HG02885 (cell line): Measurements from ENCODE around the gene RNF217.
"Not testable (repeated sequence)": the region's sequence is repeated elsewhere in the genome, so short reads cannot be mapped to it uniquely, and the experiment has no call there.

Experiments
- ATAC-seq: cut with Tn5 transposase; IDR thresholded peaks from one replicate; pipeline ENCODE4 v1.9.1; 2021; ENCODE audit warnings: mild to moderate bottlenecking; ENCODE audit not compliant: unreplicated experiment, poor library complexity

Gene RNF217

GRCh38 chr6:124961464-124961776, 817 bp upstream of the RNF217 start:
- ATAC-seq, result no peak

GRCh38 chr6:124962639-124963415, 590 bp downstream of the RNF217 start:
- ATAC-seq, result no peak

GRCh38 chr6:124963416-124963785, 1.2 kb downstream of the RNF217 start:
- ATAC-seq, result no peak

DNA sequence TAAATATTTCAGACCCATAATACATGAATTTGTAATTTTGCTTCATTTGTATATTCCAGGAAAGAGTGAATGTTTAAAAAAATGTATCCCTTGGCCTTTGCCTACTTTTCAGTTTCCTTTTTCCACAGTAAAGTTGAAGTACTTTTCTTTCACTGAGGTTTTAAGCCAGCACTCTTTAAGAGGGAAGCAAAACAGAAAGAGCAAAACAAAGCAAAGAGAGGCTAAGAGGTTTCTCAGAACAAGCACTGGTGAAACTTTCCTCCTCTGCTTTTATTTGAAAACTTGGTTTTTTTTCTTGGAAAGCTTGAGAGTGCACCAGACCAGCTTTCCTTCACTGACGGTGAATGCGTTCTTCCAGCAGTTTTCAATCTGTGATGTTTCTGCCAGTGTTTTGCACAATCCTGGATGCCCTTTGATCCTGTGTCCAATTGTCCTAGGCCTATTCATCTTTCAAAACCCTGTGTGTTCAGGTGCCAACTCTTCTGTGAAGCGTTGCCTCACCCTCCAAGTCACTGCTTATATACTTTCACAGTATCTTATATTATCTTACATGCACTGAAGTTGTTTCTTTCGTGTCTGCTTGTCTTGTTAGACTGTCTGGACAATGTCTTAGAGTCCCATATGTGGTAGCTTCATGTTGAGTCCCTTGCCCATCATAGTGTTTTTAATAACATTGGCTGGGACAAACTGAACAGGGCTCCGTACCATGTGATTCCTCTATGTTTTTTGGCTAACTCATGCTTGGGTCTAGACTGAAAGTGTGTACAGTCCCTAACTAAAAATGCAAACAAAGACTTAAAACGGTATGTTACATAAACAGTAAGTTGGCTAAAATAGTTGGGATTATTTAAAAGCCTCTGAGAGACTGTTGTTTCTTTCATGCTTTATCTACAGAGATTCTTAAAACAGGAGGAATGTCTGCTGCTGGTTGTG, 1.9 kb downstream of the RNF217 start:
- no peak for ATAC-seq

GRCh38 chr6:124964764-124965105, 2.5 kb downstream of the RNF217 start:
- ATAC-seq, result no peak

DNA sequence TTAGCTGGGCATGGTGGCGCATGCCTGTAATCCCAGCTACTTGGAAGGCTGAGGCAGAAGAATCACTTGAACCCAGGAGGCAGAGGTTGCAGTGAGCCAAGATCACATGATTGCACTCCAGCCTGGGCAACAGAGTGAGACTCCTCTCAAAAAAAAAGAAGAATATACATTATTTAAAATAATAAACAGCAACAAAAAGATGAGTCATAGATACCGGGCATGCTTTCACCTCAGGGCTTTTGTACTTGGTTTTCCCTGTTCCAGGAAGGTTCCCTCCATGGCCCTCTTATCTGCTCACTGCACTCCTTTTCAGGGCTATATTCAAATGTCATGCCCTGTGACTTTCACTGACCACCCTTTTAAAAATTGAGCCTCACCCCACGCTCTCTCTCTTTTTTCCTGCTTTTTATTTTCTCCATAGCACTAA, 3.2 kb downstream of the RNF217 start:
- ATAC-seq, result not testable (repeated sequence)

DNA sequence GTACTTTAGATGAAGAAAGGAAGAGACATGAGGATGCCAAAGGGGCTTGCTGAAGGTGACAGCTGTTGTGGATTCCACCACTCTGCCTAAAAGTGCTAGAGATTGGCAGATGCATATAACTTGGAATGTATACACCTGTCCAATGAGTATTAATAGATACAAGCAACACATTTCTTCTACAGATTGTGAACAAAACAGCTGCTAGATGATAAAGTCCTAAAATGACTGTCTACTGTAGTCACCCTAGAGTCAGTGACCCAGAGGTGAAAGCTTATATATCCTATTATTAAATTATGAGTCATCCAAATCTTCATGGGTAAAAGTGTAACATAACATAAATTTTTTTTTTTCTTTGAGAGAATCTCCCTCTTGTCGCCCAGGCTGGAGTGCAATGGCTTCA, 5.2 kb downstream of the RNF217 start:
- no peak for ATAC-seq

GRCh38 chr6:124968401-124968800, 6.2 kb downstream of the RNF217 start:
- no peak for ATAC-seq

- ATAC-seq, result no peak
Observed at GRCh38 chr6:124970243-124970642, 8.0 kb downstream of the RNF217 start.

- no peak for ATAC-seq
Observed at GRCh38 chr6:124970763-124971162, 8.5 kb downstream of the RNF217 start.

DNA sequence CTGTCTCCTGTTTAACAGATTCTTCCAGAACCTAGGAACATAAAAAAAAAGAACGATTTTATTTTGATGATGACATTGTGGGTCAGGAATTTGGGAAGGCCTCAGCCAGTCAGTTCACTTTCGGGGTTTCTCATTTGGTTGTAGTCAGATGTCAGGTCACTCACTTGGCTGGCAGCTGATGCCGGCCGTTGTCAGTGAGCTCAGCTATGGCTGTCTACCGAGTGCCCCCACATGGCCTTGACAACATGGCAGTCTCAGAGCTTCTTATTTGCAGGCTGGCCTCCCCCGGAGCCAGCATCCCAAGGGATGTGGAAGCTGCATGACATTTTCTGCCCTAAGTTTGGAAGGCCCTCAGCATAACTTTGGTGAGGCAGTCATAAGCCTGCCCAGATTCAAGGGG, 11.5 kb downstream of the RNF217 start:
- ATAC-seq, result no peak

DNA sequence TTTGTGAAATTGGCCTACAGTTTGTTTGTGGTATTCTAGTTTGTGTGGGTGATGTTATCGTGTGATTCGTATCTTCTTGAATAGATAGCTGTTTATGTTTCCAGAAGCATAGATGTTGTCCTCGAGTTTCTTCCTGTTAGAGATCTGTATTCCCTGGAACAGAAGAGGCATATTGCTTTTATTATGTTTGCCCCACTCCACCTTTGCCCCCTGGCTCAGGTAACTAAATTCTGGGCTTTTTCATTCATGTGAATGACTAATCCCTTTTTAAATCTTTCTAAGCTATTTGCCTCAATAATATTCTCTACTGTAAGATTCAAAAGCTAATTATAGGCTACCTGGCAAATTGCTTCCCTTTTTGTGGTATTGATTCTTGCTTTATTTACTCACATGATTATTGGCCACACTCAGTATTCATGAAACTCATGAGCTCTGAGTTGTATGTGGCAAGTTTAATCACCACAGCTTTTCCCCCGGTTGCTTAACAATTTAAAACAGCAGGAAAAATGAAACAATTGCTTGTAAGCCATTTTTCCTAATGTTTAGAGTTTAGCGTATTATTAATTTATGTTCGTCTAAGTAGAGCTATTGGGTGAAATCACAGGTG, 12.6 kb downstream of the RNF217 start:
- ATAC-seq, result no peak

GRCh38 chr6:124977067-124977908, 15.1 kb downstream of the RNF217 start:
- no peak for ATAC-seq

GRCh38 chr6:124978451-124979293, 16.4 kb downstream of the RNF217 start:
- ATAC-seq, result no peak

DNA sequence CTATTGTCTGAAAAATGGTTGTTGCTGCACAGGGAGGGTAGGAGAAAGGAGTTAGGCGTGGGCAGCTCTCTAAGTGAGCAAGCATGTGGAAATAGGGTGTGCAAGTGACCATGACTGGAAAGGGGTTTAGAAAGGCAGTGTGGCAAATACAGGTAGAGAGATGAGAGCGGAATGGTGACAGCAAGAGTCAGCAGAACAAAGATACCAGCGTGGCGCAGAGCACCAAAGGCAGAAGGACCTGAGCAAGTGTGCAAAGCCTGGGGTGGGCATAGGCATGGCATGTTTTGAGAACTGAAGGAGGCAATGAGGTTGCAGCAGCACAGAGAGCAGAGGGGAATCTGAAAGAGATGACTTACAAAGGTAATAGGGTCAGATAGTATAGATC, 17.0 kb downstream of the RNF217 start:
- ATAC-seq, result no peak

DNA sequence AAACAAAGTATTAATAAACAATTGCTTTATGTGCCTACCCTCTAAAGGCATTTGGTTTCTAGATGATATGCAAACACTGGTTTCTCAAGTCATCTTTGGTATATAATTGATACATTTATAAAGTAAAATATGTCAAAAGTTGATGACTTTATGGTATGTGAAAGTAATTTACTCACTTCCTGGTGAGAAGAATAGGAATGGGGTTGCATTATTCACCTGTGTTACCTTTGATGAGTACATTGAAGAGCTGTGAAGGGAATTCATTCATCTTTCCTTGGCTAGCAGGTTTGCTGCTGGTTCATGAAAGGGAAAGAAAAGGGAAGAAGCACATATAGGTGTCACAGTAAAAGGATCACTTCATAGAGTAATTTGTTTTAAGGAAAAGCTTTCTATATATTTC, 20.4 kb downstream of the RNF217 start:
- no peak for ATAC-seq

- ATAC-seq, result no peak
Observed at GRCh38 chr6:124983383-124984083, 21.3 kb downstream of the RNF217 start.

DNA sequence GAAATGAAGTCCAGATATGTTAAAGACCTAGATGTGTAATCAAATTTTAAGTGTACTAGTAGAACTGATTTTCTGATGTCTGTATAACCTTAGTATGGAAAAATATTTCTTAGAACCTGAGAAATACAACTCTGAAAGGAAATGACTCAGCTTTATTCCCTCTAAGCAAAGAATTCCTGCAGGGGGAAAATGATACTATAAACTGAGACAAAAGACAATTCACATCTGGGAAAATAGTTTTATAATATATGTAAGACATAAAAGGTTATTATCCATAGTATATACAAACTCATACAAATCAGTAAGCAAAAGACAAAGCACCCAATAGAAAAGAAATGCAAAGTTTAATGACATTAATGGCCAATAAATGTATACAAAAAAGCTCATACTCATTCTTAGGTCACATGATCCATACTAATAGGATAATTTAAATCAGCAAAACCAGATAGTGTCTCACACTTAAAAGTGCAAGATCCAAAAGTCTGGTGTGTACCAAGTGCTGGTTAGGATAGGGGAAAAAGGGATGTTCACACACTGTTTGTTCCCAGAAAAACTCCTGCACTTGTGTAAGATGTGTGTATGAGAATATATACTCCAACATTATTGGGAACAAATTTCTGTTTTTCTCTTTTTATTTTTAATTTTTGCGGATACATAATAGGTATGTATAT, 22.6 kb downstream of the RNF217 start:
- ATAC-seq, result no peak
